Parathyroid adenoma (tissue), 2 donors: Measurements from ENCODE around the gene CRACR2A.

Source experiments
- H2AFZ ChIP-seq: fragments of 300-600 bp; sonication (generic); one replicate; pipeline ENCODE4 v1.7.0; 2017; ENCODE audit warnings: antibody characterized with exemption, mild to moderate bottlenecking
- H3K27ac ChIP-seq: fragments of 300-600 bp; sonication (generic); one replicate; pipeline ENCODE4 v1.7.0; 2017
- H3K27me3 ChIP-seq: fragments of 300-600 bp; sonication (generic); one replicate; pipeline ENCODE4 v1.7.0; 2017; ENCODE audit warnings: low read length; ENCODE audit not compliant: control insufficient read depth, insufficient read depth
- H3K36me3 ChIP-seq: fragments of 300-600 bp; sonication (generic); one replicate; pipeline ENCODE4 v1.7.0; 2017; ENCODE audit warnings: low read length; ENCODE audit not compliant: control insufficient read depth, insufficient read depth
- H3K4me1 ChIP-seq: fragments of 300-600 bp; sonication (generic); one replicate; pipeline ENCODE4 v1.7.0; 2017; ENCODE audit warnings: control low read depth
- H3K4me2 ChIP-seq: fragments of 300-600 bp; sonication (generic); one replicate; pipeline ENCODE4 v1.7.0; 2017; ENCODE audit warnings: low read length
- H3K4me3 ChIP-seq: fragments of 300-600 bp; sonication (generic); one replicate; pipeline ENCODE4 v1.7.0; 2017; ENCODE audit warnings: low read depth, low read length
- H3K79me2 ChIP-seq: fragments of 300-600 bp; sonication (generic); one replicate; pipeline ENCODE4 v1.7.0; 2017; ENCODE audit warnings: control low read depth
- H3K9ac ChIP-seq: fragments of 300-600 bp; sonication (generic); one replicate; pipeline ENCODE4 v1.7.0; 2017; ENCODE audit warnings: mild to moderate bottlenecking
- H3K9me3 ChIP-seq: fragments of 300-600 bp; sonication (generic); one replicate; pipeline ENCODE4 v1.7.0; 2017; ENCODE audit warnings: low read length; ENCODE audit not compliant: control insufficient read depth
- TF ChIP-seq, protein P1 (sequence below): fragments of 300-600 bp; sonication (generic); IDR thresholded peaks from one replicate; pipeline ENCODE4 v1.7.0; 2017; ENCODE audit warnings: antibody characterized with exemption, mild to moderate bottlenecking
- donor health status: primary hyperparathyroidism.

The CRACR2A gene

DNA sequence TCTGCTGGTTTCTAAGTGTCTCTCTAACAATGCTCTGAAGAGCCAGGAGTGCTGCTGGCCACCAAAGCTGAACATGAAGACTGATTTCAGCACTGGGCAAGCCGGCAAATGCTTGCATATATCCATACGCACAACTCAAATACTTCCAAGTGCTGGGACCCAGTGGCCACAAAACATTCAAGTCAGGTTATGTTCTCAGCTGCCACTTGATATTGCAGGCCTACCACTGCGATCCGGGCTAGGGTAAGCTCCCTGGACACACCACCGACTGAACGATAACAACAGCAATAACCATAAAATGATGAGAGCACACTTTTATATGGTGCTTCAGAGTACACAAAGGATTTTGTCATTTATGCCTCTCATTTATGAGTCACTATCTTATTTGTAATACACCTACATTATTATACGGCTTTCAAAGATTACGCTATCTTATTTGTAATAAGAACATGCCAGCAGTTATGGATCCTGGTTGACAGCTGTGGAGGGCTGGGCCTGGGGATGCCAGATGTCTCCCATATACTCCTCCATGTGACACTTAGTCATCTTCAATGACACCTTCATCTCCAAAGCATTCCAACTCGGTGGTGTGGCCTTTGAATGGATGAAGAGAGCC, 35.5 kb downstream of the CRACR2A start:
- TF ChIP-seq, protein P1, sequence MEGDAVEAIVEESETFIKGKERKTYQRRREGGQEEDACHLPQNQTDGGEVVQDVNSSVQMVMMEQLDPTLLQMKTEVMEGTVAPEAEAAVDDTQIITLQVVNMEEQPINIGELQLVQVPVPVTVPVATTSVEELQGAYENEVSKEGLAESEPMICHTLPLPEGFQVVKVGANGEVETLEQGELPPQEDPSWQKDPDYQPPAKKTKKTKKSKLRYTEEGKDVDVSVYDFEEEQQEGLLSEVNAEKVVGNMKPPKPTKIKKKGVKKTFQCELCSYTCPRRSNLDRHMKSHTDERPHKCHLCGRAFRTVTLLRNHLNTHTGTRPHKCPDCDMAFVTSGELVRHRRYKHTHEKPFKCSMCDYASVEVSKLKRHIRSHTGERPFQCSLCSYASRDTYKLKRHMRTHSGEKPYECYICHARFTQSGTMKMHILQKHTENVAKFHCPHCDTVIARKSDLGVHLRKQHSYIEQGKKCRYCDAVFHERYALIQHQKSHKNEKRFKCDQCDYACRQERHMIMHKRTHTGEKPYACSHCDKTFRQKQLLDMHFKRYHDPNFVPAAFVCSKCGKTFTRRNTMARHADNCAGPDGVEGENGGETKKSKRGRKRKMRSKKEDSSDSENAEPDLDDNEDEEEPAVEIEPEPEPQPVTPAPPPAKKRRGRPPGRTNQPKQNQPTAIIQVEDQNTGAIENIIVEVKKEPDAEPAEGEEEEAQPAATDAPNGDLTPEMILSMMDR, result no peak
- no peak overlapping the region for H3K4me3 ChIP-seq
- H3K36me3 ChIP-seq, result no peaks in the 10 kb centered on the region
- H2AFZ ChIP-seq, result no peak overlapping the region
- no peaks in the 10 kb centered on the region for H3K9me3 ChIP-seq
- H3K9ac ChIP-seq, result no peak overlapping the region
- no peaks in the 10 kb centered on the region for H3K27me3 ChIP-seq
- no peak overlapping the region for H3K27ac ChIP-seq
- H3K4me1 ChIP-seq, result no peaks in the 10 kb centered on the region
- H3K79me2 ChIP-seq, result no peaks in the 10 kb centered on the region
- H3K4me2 ChIP-seq, result no peak overlapping the region

DNA sequence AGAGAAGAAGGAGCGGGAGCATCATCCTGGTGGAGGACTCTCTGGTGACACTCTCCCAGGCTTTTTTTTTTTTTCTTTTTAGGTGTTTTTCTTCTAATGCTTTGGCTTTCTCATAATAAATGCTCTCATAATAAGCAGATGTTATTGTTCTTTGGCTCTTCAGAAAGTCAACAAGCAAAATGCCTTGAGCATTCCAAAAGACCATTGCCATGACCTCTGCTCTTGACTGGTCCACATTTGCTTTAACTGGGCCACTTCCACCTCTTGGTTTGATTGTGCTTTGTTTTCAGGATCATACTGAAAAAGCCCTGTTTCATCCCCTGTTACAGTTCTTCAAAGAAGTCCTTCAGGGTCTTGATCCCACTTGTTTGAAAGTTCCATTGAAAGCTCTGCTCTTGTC, 36.9 kb downstream of the CRACR2A start:
- Histone ChIP-seq H3K4me1 (no peaks in the 10 kb centered on the region), H3K36me3 (no peaks in the 10 kb centered on the region), H3K27ac (no peak overlapping the region), H3K4me3 (no peak overlapping the region), H3K79me2 (no peaks in the 10 kb centered on the region), H3K9ac (no peak overlapping the region), H3K9me3 (no peaks in the 10 kb centered on the region), H2AFZ (no peak overlapping the region), H3K4me2 (no peak overlapping the region), H3K27me3 (no peaks in the 10 kb centered on the region)
- TF ChIP-seq, protein P1, result no peak

DNA sequence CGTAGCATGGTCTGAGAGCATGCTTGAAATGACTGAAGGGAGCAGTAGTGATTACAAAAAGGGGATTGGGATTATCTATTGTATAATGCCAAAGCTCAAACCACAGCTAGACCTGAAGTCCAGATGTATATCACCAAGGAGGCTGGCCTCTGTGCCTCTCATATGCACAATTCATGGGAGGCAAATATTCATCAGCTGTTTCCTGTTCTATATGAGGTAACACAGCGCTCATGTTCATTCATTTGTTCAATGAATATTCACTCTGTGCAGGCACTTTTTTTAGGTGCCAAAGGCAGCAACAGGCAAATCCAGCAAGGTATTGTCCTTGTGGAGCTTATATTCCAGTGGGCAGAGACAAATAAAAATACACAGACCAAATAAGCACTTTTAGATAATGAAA, 39.0 kb downstream of the CRACR2A start:
- H3K9me3 ChIP-seq, result no peaks in the 10 kb centered on the region
- H3K4me2 ChIP-seq, result no peak overlapping the region
- H3K9ac ChIP-seq, result no peak overlapping the region
- no peaks in the 10 kb centered on the region for H3K27me3 ChIP-seq
- no peaks in the 10 kb centered on the region for H3K36me3 ChIP-seq
- H3K4me1 ChIP-seq, result no peaks in the 10 kb centered on the region
- TF ChIP-seq, protein P1, result no peak
- H3K4me3 ChIP-seq, result no peak overlapping the region
- no peaks in the 10 kb centered on the region for H3K79me2 ChIP-seq
- H2AFZ ChIP-seq, result no peak overlapping the region
- H3K27ac ChIP-seq, result no peak overlapping the region

DNA sequence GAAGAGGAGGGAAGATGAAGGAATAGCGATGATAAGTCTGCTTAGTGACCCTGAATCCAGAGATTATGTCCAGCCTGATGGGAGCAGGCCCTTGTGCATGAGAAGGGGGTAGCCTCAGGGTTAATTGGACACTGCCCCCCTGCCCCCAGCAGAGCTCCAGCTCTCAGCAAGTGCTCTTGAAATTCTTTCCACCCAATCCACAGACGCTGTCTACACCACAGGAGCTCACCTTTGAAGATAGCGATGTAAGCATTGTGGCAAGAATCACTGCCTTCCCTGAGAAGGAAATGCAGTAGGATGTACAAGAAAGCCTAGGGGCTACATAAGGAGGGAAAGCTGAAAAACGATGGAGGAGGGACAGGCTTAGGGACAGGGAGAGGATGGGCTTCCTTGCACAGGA, 39.4 kb downstream of the CRACR2A start:
- H2AFZ ChIP-seq, result no peak overlapping the region
- no peak overlapping the region for H3K4me3 ChIP-seq
- H3K4me1 ChIP-seq, result no peaks in the 10 kb centered on the region
- no peak overlapping the region for H3K27ac ChIP-seq
- no peaks in the 10 kb centered on the region for H3K9me3 ChIP-seq
- no peak overlapping the region for H3K4me2 ChIP-seq
- H3K79me2 ChIP-seq, result no peaks in the 10 kb centered on the region
- H3K36me3 ChIP-seq, result no peaks in the 10 kb centered on the region
- no peak overlapping the region for H3K9ac ChIP-seq
- TF ChIP-seq, protein P1, result no peak
- no peaks in the 10 kb centered on the region for H3K27me3 ChIP-seq
